Colonic mucosa (tissue), 4 donors: Measurements from ENCODE around the gene ESYT3. TPM values are rescaled to one million over a fixed set of nuclear protein-coding genes. Genes with fewer than 3 reads are reported as not detected.

Experiments used
- DNase-seq: peaks from one replicate; pipeline ENCODE4 v3.0.0-alpha.2; 2020
- H3K27ac ChIP-seq: fragments of 200-600 bp; one replicate; pipeline ENCODE4 v1.8.0; 2021
- H3K27me3 ChIP-seq: fragments of 200-600 bp; one replicate; pipeline ENCODE4 v1.8.0; 2021
- H3K36me3 ChIP-seq: fragments of 200-600 bp; one replicate; pipeline ENCODE4 v1.8.0; 2021
- H3K4me1 ChIP-seq: fragments of 200-600 bp; one replicate; pipeline ENCODE4 v1.8.0; 2021; ENCODE audit warnings: mild to moderate bottlenecking
- H3K4me3 ChIP-seq: fragments of 200-600 bp; one replicate; pipeline ENCODE4 v1.8.0; 2021
- H3K9ac ChIP-seq, 2 donors: one replicate each; pipeline ENCODE4 v1.7.0; 2013; ENCODE audit warnings: control low read depth in 2 of 2, low read depth in 2 of 2, low read length in 2 of 2
- H3K9me3 ChIP-seq: fragments of 200-600 bp; one replicate; pipeline ENCODE4 v1.8.0; 2021
- CTCF ChIP-seq: fragments of 200-600 bp; IDR thresholded peaks from one replicate; pipeline ENCODE4 v1.8.0; 2022; ENCODE audit warnings: antibody characterized with exemption, mild to moderate bottlenecking
- intact Hi-C: fragments of 100-400 bp; cut with DNase I; formaldehyde crosslinking; loops from one replicate; pipeline ENCODE4 v1.14.1; 2022
- total RNA-seq, 2 donors: library from RNA; stranded (reverse); fragmentation: NEBNext Ultra II Directional in 1 of 2; extraction: Animal tissue kit (Norgen Biotek cat#: 25700) in 1 of 2; gene quantifications; one replicate each; pipeline ENCODE4 v1.2.1, GENCODE V29; 2021
- donor health status: healthy.
- donor health status: DM: no; HTN: no; CAD: no.
- donor health status: DM: no; HTN: no; CAD: no.

The ESYT3 gene
- 1 to 10 TPM in 1 of 2 donors, under 1 TPM in 1; 0.89 to 1.2 TPM for total RNA-seq

GRCh38 chr3:138434276-138434874, at the start of gene ESYT3:
Gene ESYT3 (plus strand): TSS chr3:138434616. CDS start chr3:138434799, 183 bp downstream.
- Histone ChIP-seq H3K27ac (no peak within 1 kb of the TSS), H3K4me1 (peaks cover 3% of the 10 kb centered on the region), H3K4me3 (peak within 1 kb of the TSS; percentile 57), H3K27me3 (peaks cover 22% of the 10 kb centered on the region), H3K9ac (no peak within 1 kb of the TSS), H3K9me3 (no peaks in the 10 kb centered on the region), H3K36me3 (no peaks in the 10 kb centered on the region)
- DNase-seq, result peak; percentile 83
- intact Hi-C loops, result no loop called here
- TF ChIP-seq CTCF, result no peak

GRCh38 chr3:138384976-138385375, 49.4 kb upstream of the ESYT3 start:
- H3K27me3 ChIP-seq, result no peaks in the 10 kb centered on the region
- no peak overlapping the region for H3K9ac ChIP-seq
- DNase-seq, result no peak
- H3K9me3 ChIP-seq, result no peaks in the 10 kb centered on the region
- no peaks in the 10 kb centered on the region for H3K36me3 ChIP-seq
- TF ChIP-seq CTCF, result no peak
- H3K4me3 ChIP-seq, result no peak overlapping the region
- H3K27ac ChIP-seq, result no peak overlapping the region
- intact Hi-C loops, result no loop called here
- H3K4me1 ChIP-seq, result no peaks in the 10 kb centered on the region

GRCh38 chr3:138389144-138389601, 45.2 kb upstream of the ESYT3 start:
- intact Hi-C loops, result no loop called here
- Histone ChIP-seq H3K4me3 (no peak overlapping the region), H3K36me3 (no peaks in the 10 kb centered on the region), H3K4me1 (no peaks in the 10 kb centered on the region), H3K27me3 (no peaks in the 10 kb centered on the region), H3K9ac (no peak overlapping the region), H3K9me3 (no peaks in the 10 kb centered on the region), H3K27ac (no peak overlapping the region)
- no peak for DNase-seq
- TF ChIP-seq CTCF, result no peak

- no peak overlapping the region for H3K4me3 ChIP-seq
- H3K9me3 ChIP-seq, result no peaks in the 10 kb centered on the region
- no peak for DNase-seq
- H3K4me1 ChIP-seq, result no peaks in the 10 kb centered on the region
- H3K27ac ChIP-seq, result no peak overlapping the region
- no peak overlapping the region for H3K9ac ChIP-seq
- intact Hi-C loops, result no loop called here
- no peaks in the 10 kb centered on the region for H3K27me3 ChIP-seq
- H3K36me3 ChIP-seq, result no peaks in the 10 kb centered on the region
- no peak for TF ChIP-seq CTCF
These were observed 44.4 kb upstream of the ESYT3 start for GRCh38 chr3:138389841-138390581.

GRCh38 chr3:138390582-138390932, 43.9 kb upstream of the ESYT3 start:
- intact Hi-C loops, result no loop called here
- no peaks in the 10 kb centered on the region for H3K27me3 ChIP-seq

More at GRCh38 chr3:138390582-138390932, 43.9 kb upstream of the ESYT3 start:
- no peaks in the 10 kb centered on the region for H3K36me3 ChIP-seq
- H3K4me3 ChIP-seq, result no peak overlapping the region
- no peak overlapping the region for H3K9ac ChIP-seq
- H3K27ac ChIP-seq, result no peak overlapping the region
- no peak for TF ChIP-seq CTCF
- no peak for DNase-seq
- no peaks in the 10 kb centered on the region for H3K9me3 ChIP-seq
- H3K4me1 ChIP-seq, result no peaks in the 10 kb centered on the region
